Measurements from ENCODE around the gene CHCT1.

GRCh38 chr17:60393840-60394723 is 28.2 kb upstream of the CHCT1 start:
- TF ChIP-seq, protein P1, sequence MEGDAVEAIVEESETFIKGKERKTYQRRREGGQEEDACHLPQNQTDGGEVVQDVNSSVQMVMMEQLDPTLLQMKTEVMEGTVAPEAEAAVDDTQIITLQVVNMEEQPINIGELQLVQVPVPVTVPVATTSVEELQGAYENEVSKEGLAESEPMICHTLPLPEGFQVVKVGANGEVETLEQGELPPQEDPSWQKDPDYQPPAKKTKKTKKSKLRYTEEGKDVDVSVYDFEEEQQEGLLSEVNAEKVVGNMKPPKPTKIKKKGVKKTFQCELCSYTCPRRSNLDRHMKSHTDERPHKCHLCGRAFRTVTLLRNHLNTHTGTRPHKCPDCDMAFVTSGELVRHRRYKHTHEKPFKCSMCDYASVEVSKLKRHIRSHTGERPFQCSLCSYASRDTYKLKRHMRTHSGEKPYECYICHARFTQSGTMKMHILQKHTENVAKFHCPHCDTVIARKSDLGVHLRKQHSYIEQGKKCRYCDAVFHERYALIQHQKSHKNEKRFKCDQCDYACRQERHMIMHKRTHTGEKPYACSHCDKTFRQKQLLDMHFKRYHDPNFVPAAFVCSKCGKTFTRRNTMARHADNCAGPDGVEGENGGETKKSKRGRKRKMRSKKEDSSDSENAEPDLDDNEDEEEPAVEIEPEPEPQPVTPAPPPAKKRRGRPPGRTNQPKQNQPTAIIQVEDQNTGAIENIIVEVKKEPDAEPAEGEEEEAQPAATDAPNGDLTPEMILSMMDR (IDR thresholded peaks at IDR 0.05), result no peak
- TF ChIP-seq POLR2A (IDR thresholded peaks at IDR 0.05), result no peak

Data from body of pancreas (tissue), 4 donors.